ENCODE measurements around the gene LYPD6B.

Gene LYPD6B

DNA sequence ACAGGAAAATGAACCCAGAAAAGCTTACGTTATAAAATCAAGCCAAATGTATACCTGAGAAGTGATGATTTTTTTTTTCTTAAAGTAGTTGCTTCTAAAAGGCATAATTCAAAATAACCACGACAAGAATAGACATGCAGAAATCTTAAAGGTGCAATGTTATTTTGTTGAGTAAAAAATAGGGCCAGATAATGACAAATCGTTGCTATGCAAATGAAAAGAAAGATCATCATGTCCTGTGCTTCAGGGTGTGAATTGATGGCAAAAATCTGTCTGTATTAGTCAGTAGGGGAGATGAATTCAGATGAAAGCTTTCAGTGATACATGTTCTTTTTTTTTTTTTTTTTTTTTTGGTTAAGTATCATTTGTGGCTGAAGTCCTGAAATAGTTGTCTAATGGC lies 24.0 kb downstream of the LYPD6B start:
- H3K4me3 ChIP-seq (ENCODE audit: low read depth, low read length), result no peak overlapping the region
- TF ChIP-seq, protein P1, sequence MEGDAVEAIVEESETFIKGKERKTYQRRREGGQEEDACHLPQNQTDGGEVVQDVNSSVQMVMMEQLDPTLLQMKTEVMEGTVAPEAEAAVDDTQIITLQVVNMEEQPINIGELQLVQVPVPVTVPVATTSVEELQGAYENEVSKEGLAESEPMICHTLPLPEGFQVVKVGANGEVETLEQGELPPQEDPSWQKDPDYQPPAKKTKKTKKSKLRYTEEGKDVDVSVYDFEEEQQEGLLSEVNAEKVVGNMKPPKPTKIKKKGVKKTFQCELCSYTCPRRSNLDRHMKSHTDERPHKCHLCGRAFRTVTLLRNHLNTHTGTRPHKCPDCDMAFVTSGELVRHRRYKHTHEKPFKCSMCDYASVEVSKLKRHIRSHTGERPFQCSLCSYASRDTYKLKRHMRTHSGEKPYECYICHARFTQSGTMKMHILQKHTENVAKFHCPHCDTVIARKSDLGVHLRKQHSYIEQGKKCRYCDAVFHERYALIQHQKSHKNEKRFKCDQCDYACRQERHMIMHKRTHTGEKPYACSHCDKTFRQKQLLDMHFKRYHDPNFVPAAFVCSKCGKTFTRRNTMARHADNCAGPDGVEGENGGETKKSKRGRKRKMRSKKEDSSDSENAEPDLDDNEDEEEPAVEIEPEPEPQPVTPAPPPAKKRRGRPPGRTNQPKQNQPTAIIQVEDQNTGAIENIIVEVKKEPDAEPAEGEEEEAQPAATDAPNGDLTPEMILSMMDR (IDR thresholded peaks at IDR 0.05; ENCODE audit: borderline replicate concordance, insufficient read depth, low read depth, low read length), result no peak

DNA sequence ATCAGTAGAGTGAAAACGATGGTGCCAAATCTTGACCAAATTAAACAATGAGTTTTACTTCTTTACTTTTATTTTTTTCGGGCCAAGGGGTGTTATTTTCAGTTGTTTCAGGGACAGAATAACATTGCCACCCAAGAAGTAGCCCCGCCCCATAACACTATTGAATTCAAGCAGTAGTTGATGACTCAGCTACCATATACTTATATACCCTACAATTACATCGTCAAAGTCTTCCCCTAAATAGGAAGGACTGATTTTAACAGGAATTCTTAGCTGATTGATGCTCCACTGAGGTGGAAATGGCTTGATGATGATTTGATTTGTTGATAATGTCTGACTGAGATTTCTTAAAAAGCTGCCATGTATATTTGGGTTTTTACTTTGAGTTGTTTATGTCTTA lies 24.7 kb downstream of the LYPD6B start:
- H3K4me3 ChIP-seq (ENCODE audit: low read depth, low read length), result no peak overlapping the region
- TF ChIP-seq, protein P1 (IDR thresholded peaks at IDR 0.05; ENCODE audit: borderline replicate concordance, insufficient read depth, low read depth, low read length), result no peak

DNA sequence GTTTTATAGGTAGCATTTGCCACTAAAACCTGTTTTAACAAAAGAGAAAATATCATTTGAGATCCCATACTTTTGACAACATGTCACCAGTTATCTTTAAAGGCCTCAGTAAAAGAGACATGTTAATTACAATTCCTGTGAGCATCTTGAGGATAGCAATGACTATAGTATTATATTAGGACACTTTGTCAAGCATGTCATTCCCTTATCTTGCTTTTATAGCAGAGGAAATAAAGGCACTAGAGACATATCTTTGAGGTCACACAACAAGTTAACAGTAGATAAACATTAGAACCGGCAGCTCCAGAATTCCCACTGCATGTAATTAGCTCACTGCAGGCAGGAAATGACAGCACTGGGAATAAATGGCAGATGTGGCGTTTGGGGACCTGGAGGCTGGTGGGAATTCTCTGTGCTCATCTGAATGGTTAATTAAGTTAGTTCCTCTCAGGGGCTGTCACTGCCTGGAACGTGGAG lies 25.9 kb downstream of the LYPD6B start:
- TF ChIP-seq, protein P1 (IDR thresholded peaks at IDR 0.05; ENCODE audit: borderline replicate concordance, insufficient read depth, low read depth, low read length), result no peak

DNA sequence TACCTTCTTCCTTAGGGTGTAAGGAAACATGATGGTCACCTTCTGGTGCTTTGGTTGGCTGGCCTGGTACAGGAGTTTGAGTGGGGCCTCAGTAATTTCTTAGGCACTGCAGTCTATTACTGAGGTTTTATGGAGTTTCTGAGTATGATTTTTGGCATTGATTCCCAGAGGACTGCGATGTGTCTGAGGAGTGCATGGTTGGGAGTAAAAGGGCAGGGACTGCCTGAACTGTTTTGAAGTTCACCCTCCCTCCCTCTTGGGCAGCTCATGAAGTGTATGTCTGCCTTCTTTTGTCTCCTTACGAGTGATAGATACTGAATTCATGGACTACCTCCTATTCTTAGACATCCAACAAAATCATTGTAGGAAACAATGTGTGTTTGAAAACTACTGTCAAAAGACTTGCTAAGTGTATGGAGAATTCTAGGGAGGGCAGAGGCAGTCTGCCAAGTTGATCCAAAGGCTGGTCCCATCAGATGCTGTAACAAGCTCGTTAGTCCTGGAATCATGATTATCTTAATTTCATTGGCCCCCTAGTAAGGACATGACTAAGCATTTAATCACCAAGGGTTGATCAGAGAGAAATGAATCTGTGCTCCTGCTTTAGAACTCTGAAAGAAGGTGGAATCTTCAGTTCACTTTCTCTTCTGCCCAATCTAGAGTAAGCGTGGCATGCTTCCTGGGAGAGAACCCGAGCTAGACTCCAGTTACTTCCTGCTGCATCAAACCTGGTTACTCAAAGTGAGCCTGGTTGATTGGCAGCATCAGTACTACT lies 26.5 kb downstream of the LYPD6B start:
- TF ChIP-seq, protein P1 (IDR thresholded peaks at IDR 0.05; ENCODE audit: borderline replicate concordance, insufficient read depth, low read depth, low read length), result no peak
- H3K4me3 ChIP-seq (ENCODE audit: low read depth, low read length), result no peak overlapping the region

More for the DNA sequence above, 25.9 kb downstream of the LYPD6B start:
- no peak overlapping the region for H3K4me3 ChIP-seq (ENCODE audit: low read depth, low read length)

DNA sequence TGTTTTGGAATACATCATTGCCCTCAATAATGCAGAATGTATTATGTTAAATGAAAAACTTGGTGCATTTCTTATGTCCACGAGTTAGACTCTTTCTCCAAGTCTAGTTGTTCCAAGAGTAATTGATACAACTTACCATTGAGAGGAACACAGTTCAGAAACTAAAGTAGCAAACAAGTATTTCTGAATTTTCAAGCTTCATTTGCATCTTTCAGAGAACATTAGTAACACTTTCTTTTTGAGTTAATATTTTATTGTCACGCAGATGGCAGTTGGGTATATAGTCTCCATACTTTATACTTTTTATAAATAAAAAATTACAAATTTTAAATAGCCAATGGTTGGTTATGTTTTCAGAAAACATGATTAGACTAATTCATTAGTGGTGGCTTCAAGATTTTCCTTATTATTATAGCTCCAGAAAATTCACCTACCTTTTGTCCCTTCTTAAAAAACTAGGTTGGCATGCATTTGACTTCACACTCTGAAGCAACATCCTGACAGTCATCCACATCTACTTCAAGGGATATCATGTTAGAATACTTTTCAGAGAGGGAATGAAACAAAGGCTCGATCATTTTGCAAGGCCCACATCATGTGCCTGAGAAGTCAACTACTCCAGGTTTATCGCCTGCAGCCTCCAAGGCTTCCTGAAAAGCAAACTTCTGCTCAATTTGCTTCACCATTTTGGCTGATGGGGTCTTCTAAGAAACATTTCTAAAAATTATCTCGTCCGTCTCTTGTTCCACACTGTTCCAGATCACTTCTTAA lies 29.9 kb downstream of the LYPD6B start:
- H3K4me3 ChIP-seq (ENCODE audit: low read depth, low read length), result no peak overlapping the region
- TF ChIP-seq, protein P1 (IDR thresholded peaks at IDR 0.05; ENCODE audit: borderline replicate concordance, insufficient read depth, low read depth, low read length), result no peak

DNA sequence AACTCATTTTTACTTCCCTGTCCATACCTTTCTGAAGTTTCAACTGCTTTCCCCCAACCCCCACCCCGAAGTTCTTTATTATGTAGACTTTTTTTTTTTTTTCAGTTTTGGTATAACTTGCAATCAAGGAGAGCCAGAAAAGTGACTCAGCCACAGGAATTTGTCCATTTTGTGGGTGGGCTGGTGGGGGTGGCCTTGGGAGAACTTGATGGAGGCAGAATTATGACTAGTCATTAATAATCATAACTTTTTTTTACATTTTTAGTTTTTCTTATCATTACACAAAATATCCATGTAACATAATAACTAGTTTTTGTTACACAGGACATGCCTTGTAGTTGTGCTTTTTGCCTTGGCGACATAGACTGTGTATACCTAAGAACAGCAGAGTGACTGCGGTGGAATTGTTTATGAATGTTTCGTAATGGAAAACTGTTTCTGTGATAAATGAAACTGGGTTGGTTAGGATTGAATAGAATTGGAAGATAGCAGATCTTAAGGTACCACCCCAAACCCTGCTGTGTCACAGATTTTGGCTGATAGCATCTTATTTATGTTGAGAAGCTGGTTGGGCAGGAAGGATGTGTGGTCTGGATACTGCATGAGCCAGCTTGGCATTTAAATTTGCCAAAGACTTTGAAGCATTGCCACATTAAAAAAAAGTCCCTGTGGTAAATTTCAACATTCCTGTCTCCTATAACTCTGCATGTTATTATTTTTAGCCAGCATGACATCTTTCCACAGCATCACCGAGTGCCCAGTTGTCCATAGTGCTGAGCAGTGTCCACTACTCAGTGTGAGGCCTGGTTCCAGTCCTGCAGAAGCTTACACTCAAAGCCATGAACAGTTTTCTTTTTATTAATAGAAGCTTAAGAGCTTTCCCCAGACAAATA lies 30.7 kb downstream of the LYPD6B start:
- H3K4me3 ChIP-seq (ENCODE audit: low read depth, low read length), result no peak overlapping the region
- TF ChIP-seq, protein P1 (IDR thresholded peaks at IDR 0.05; ENCODE audit: borderline replicate concordance, insufficient read depth, low read depth, low read length), result no peak
